K562 (cell line): ENCODE measurements around the gene ZNF544. TPM values are rescaled to one million over a fixed set of nuclear protein-coding genes. Genes with fewer than 3 reads are reported as not detected.
A peak's percentile ranks its signal among the peaks of the same experiment; 100 is the strongest.

Experiments
- ATAC-seq: fragments of 200-7000 bp; cut with Tn5 transposase; 3 replicates; pipeline ENCODE4 v1.9.1; 2020; ENCODE audit warnings: moderate library complexity
- BruUV-seq: library from RNA; stranded (reverse); fragments of 400-500 nt; replicated peaks from 2 replicates; lab custom pipeline; 2021; lab: Mats Ljungman, UMichigan
- CTCF ChIA-PET: fragments of 300-600 bp; formaldehyde crosslinking; extraction: SDS; loops from one replicate; lab custom pipeline; 2021; ENCODE audit warnings: low intra/inter-chr PET ratio; lab: Yijun Ruan, JAX
- POLR2A ChIA-PET: fragments of 300-600, 350-650 bp; sonication (Branson Sonifier 250); formaldehyde crosslinking; extraction: SDS; loops from one replicate; lab custom pipeline; 2021; ENCODE audit warnings: antibody characterized with exemption, inconsistent platforms; lab: Yijun Ruan, JAX
- DNase-seq, 4 experiments: peaks; one replicate each; pipeline versions ENCODE4 v3.0.0 to v3.0.0-alpha.2; 2011 to 2018; ENCODE audit warnings: low spot score in 3 of 4, mixed read lengths in 3 of 4; ENCODE audit errors: extremely low read depth in 1 of 4
- FAIRE-seq: peaks from 2 replicates; lab custom pipeline; 2011; peaks lifted over from hg19 to GRCh38; lab: Jason Lieb, UNC
- H2AFZ ChIP-seq: 2 replicates; pipeline ENCODE4 v1.6.0; 2011; ENCODE audit warnings: low read depth, low read length, control low read depth, inconsistent platforms
- H3K27ac ChIP-seq: fragments of 200-600 bp; 3 replicates; pipeline ENCODE4 v1.8.0; 2011; ENCODE audit warnings: low read depth, mild to moderate bottlenecking, control low read depth, inconsistent platforms, low read length, moderate library complexity, mixed read lengths; ENCODE audit errors: extremely low read depth
- H3K27me3 ChIP-seq, 2 experiments: fragments of 300-600 bp in 1 of 2; 2 replicates in 1 of 2; 3 replicates in 1 of 2; pipeline versions ENCODE4 v1.6.0 to v1.8.0; 2011; ENCODE audit warnings: inconsistent platforms in 2 of 2, low read length in 2 of 2, mild to moderate bottlenecking in 1 of 2, mixed read lengths in 1 of 2, moderate library complexity in 1 of 2; ENCODE audit not compliant: control insufficient read depth in 2 of 2, insufficient read depth in 2 of 2
- H3K36me3 ChIP-seq: fragments of 300-600 bp; 3 replicates; pipeline ENCODE4 v1.8.0; 2011; ENCODE audit warnings: mild to moderate bottlenecking, low read length, inconsistent platforms; ENCODE audit not compliant: control insufficient read depth, insufficient read depth
- H3K4me1 ChIP-seq, 2 experiments: fragments of 200-600 bp in 1 of 2; replicated peaks in 1 of 2; 2 replicates in 1 of 2; 3 replicates in 1 of 2; pipeline versions ENCODE4 v1.5.1 to v1.8.0; 2011; ENCODE audit warnings: inconsistent platforms in 2 of 2, low read length in 2 of 2, mild to moderate bottlenecking in 1 of 2, mixed read lengths in 1 of 2, moderate library complexity in 1 of 2; ENCODE audit not compliant: control insufficient read depth in 2 of 2, insufficient read depth in 2 of 2
- H3K4me2 ChIP-seq: 2 replicates; pipeline ENCODE4 v1.6.1; 2011; ENCODE audit warnings: low read length, control low read depth, inconsistent platforms, mixed read lengths; ENCODE audit not compliant: insufficient read depth
- H3K4me3 ChIP-seq: fragments of 200-600 bp; sonication (generic), shearing (Covaris generic); 2 replicates; pipeline ENCODE4 v1.5.1; 2016; ENCODE audit warnings: control low read depth, inconsistent platforms
- H3K79me2 ChIP-seq: fragments of 200-600 bp; 3 replicates; pipeline ENCODE4 v1.8.0; 2011; ENCODE audit warnings: low read length, inconsistent platforms; ENCODE audit not compliant: control insufficient read depth, insufficient read depth
- H3K9ac ChIP-seq, 2 experiments: 2 replicates each; pipeline versions ENCODE4 v1.6.0 to v1.6.1; 2011; ENCODE audit warnings: low read depth in 2 of 2, low read length in 2 of 2, control low read depth in 1 of 2, inconsistent platforms in 1 of 2, mild to moderate bottlenecking in 1 of 2, mixed read lengths in 1 of 2; ENCODE audit not compliant: insufficient read depth in 1 of 2
- H3K9me1 ChIP-seq: one replicate; pipeline ENCODE4 v1.6.0; 2011; ENCODE audit warnings: inconsistent platforms, mild to moderate bottlenecking, low read length, moderate library complexity; ENCODE audit not compliant: control insufficient read depth, insufficient read depth
- H3K9me3 ChIP-seq: replicated peaks from 2 replicates; pipeline ENCODE4 v1.5.1; 2011; ENCODE audit warnings: low read depth, low read length, inconsistent platforms; ENCODE audit not compliant: control insufficient read depth, insufficient read depth
- H4K20me1 ChIP-seq: replicated peaks from 2 replicates; pipeline ENCODE4 v1.6.1; 2011; ENCODE audit warnings: low read length, inconsistent platforms, mixed read lengths; ENCODE audit not compliant: control insufficient read depth, insufficient read depth
- C11orf30 ChIP-seq: fragments of 450-650 bp; IDR thresholded peaks from 2 replicates; pipeline ENCODE4 v1.6.1; 2016; ENCODE audit warnings: low read depth, mild to moderate bottlenecking
- CSDE1 ChIP-seq, 2 experiments: fragments of 450-650 bp; IDR thresholded peaks; 2 replicates each; pipeline ENCODE4 v1.6.1; 2016; ENCODE audit warnings: mild to moderate bottlenecking in 1 of 2
- MAFF ChIP-seq: IDR thresholded peaks from 2 replicates; pipeline ENCODE4 v1.6.1; 2012; ENCODE audit warnings: low read length, improper control_type of control experiment
- MAFK ChIP-seq: IDR thresholded peaks from 2 replicates; pipeline ENCODE4 v1.6.1; 2011; ENCODE audit warnings: low read length, improper control_type of control experiment
- OTX1 ChIP-seq: fragments of 450-650 bp; formaldehyde crosslinking; IDR thresholded peaks from 2 replicates; pipeline ENCODE4 v1.4.0; 2022; ENCODE audit warnings: mild to moderate bottlenecking
- RBBP5 ChIP-seq: fragments of 200-600 bp; sonication (generic); IDR thresholded peaks from 2 replicates; pipeline ENCODE4 v1.6.1; 2012; ENCODE audit warnings: borderline replicate concordance, mild to moderate bottlenecking, low read length, control low read depth, inconsistent platforms; ENCODE audit not compliant: insufficient read depth, poor library complexity, severe bottlenecking
- STAT5B ChIP-seq: fragments of 250-450 bp; sonication (Bioruptor Pico); IDR thresholded peaks from 2 replicates; pipeline ENCODE4 v1.8.0; 2021; ENCODE audit warnings: mild to moderate bottlenecking, inconsistent platforms
- U2AF2 ChIP-seq: fragments of 200-400 bp; formaldehyde crosslinking; optimal IDR thresholded peaks from 2 replicates; pipeline ENCODE3; 2017; ENCODE audit warnings: low read depth, mild to moderate bottlenecking, low read length
- YY1 ChIP-seq, 3 experiments: IDR thresholded peaks; 2 replicates each; pipeline ENCODE4 v1.6.1; 2011; ENCODE audit warnings: low read length in 2 of 3, mild to moderate bottlenecking in 2 of 3, moderate library complexity in 2 of 3, borderline replicate concordance in 1 of 3, control low read depth in 1 of 3, low read depth in 1 of 3; ENCODE audit not compliant: insufficient read depth in 3 of 3, insufficient replicate concordance in 2 of 3, control insufficient read depth in 1 of 3, insufficient read length in 1 of 3; ENCODE audit errors: extremely low read depth in 1 of 3
- WGBS: fragments of 100-300 bp; shearing (Covaris generic); methylation state at CpG from one replicate; pipeline ENCODE4 v1.1.6; 2016; ENCODE audit warnings: low coverage, mixed read lengths; ENCODE audit not compliant: insufficient coverage; ENCODE audit errors: missing lambda C conversion rate; 5-methylcytosine and 5-hydroxymethylcytosine counted together
- in situ Hi-C: fragments of 300-500 bp; cut with MboI; formaldehyde crosslinking; loops from 4 replicates; pipeline ENCODE4 v1.15.0; 2018; ENCODE audit warnings: inconsistent platforms, mixed read lengths
- intact Hi-C: fragments of 100-400 bp; cut with micrococcal nuclease; formaldehyde crosslinking; loops from 2 replicates; pipeline ENCODE4 v1.14.2; 2022
- polyA plus RNA-seq, 8 experiments: library from polyadenylated mRNA; depleted of rRNA in 4 of 8; stranded (reverse) in 5 of 8; unstranded in 3 of 8; fragments of >200 nt; fragmentation: Nextera tagmentation in 2 of 8; fragmentation: Illumina TruSeq in 1 of 8; extraction: Ambion mirVana in 2 of 8; extraction: Trizol in 1 of 8; gene quantifications; 2 replicates each; pipeline versions ENCODE4 v1.2.1 to v1.2.3, GENCODE V29; 2011 to 2014; ENCODE audit warnings: inconsistent platforms in 1 of 8, missing spikeins in 1 of 8
- total RNA-seq, 7 experiments: library from RNA; depleted of rRNA in 6 of 7; stranded (reverse); fragments of >200 nt in 6 of 7; fragmentation: Illumina TruSeq in 2 of 7; extraction: Trizol in 2 of 7; gene quantifications; 2 replicates each; pipeline versions ENCODE4 v1.2.1 to v1.2.3, GENCODE V29; 2011 to 2021; ENCODE audit warnings: low replicate concordance in 1 of 7
- TF ChIP-seq, protein P1 (sequence below): fragments of 150-350 bp; conservative IDR thresholded peaks from 2 replicates; pipeline ENCODE4 v1.6.1; 2014; ENCODE audit warnings: low read length
- TF ChIP-seq, protein P2 (sequence below), 2 experiments: fragments of 450-650 bp; conservative IDR thresholded peaks; 2 replicates each; pipeline ENCODE4 v1.6.1; 2017; ENCODE audit warnings: mild to moderate bottlenecking in 2 of 2, moderate library complexity in 2 of 2

ZNF544 gene
- total and polyA plus RNA-seq, 9 of the 15 experiments (the other 6 are each of a cell fraction or from before 2014, with no cell fraction given), result 23.6 to 59.0 (median 41.4) TPM

DNA sequence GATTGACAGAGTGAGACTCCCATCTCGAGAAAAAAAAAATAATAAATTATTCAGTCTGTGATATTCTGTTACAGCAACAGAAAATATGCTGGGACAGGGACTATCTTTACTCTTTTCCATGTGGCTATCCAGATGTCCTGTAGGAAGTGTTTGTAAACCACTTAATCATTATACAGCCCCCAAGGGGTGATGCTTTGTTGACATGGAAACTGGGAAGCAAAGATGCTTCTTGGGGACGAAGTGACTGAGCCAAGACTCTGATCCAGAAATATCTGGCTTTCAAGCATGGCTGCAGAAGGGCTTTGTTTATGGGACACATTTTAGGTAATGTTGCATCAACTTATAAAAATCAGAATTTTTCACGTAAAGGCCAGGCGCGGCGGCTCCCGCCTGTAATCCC is 55.5 kb downstream of the ZNF544 start:
- POLR2A ChIA-PET, result no interaction called here
- TF ChIP-seq OTX1 (CRISPR knock-in tag), result no peak
- WGBS, result 93% methylated on average over 7 of the region's 7 CpGs

DNA sequence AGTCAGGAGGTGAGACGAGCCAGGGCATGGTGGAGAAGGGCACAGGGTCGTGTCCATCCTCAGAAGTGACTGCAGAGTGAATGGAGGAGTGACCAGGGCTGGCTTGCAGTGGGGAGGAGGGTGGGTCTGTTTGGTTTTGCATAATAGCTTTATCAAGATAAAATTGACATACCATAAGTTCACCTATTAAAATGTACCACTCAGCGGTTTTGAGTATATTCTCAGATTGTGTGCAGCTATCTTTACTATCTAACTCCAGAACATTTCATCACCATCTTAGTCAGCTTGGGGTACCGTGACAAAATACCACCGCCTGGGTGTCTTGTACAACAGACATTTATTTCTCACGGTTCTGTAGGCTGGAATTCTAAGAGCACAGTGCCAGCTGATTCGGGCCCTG is 63.2 kb downstream of the ZNF544 start:
- no peak overlapping the region for H3K9ac ChIP-seq
- H3K36me3 ChIP-seq, result peaks cover 87% of the 10 kb centered on the region
- H3K4me2 ChIP-seq, result no peak overlapping the region
- FAIRE-seq, result no peak
- H2AFZ ChIP-seq, result no peak overlapping the region
- H3K79me2 ChIP-seq, result no peaks in the 10 kb centered on the region; the same call in 2 of the 3 replicates
- BruUV-seq, result no TSS peak
- WGBS, result 77% methylated on average over 5 of the region's 7 CpGs
- H3K9me3 ChIP-seq, result peaks cover 11% of the 10 kb centered on the region
- no peak overlapping the region for H3K4me3 ChIP-seq
- H4K20me1 ChIP-seq, result no peaks in the 10 kb centered on the region
- DNase-seq, result no peak
- H3K27me3 ChIP-seq, result no peaks in the 10 kb centered on the region
- CTCF ChIA-PET, result no interaction called here
- POLR2A ChIA-PET, result interaction anchor here (2.1 kb wide), 1 partner anchor 13 kb away, joined by 7 read pairs; the partner anchor contains the start of gene ERVK3-1
- in situ Hi-C loops (no loop called here), intact Hi-C loops (no loop called here)
- no peaks in the 10 kb centered on the region for H3K4me1 ChIP-seq
- no peaks in the 10 kb centered on the region for H3K9me1 ChIP-seq
- H3K27ac ChIP-seq, result no peak overlapping the region
- no peak for ATAC-seq
- TF ChIP-seq, protein P1, sequence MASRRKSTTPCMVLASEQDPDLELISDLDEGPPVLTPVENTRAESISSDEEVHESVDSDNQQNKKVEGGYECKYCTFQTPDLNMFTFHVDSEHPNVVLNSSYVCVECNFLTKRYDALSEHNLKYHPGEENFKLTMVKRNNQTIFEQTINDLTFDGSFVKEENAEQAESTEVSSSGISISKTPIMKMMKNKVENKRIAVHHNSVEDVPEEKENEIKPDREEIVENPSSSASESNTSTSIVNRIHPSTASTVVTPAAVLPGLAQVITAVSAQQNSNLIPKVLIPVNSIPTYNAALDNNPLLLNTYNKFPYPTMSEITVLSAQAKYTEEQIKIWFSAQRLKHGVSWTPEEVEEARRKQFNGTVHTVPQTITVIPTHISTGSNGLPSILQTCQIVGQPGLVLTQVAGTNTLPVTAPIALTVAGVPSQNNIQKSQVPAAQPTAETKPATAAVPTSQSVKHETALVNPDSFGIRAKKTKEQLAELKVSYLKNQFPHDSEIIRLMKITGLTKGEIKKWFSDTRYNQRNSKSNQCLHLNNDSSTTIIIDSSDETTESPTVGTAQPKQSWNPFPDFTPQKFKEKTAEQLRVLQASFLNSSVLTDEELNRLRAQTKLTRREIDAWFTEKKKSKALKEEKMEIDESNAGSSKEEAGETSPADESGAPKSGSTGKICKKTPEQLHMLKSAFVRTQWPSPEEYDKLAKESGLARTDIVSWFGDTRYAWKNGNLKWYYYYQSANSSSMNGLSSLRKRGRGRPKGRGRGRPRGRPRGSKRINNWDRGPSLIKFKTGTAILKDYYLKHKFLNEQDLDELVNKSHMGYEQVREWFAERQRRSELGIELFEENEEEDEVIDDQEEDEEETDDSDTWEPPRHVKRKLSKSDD, result no peak
- no peak for TF ChIP-seq RBBP5
- TF ChIP-seq MAFF, result peak; percentile 17; the same call in 1 of the 2 replicates
- TF ChIP-seq, protein P2, sequence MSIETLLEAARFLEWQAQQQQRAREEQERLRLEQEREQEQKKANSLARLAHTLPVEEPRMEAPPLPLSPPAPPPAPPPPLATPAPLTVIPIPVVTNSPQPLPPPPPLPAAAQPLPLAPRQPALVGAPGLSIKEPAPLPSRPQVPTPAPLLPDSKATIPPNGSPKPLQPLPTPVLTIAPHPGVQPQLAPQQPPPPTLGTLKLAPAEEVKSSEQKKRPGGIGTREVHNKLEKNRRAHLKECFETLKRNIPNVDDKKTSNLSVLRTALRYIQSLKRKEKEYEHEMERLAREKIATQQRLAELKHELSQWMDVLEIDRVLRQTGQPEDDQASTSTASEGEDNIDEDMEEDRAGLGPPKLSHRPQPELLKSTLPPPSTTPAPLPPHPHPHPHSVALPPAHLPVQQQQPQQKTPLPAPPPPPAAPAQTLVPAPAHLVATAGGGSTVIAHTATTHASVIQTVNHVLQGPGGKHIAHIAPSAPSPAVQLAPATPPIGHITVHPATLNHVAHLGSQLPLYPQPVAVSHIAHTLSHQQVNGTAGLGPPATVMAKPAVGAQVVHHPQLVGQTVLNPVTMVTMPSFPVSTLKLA (conservative IDR thresholded peaks at IDR 0.05), result no peak
- TF ChIP-seq STAT5B (CRISPR knock-in tag), result no peak
- no peak for TF ChIP-seq U2AF2
- no peak for TF ChIP-seq YY1 (IDR thresholded peaks at IDR 0.05; ENCODE audit: borderline replicate concordance in 1 of 3, control insufficient read depth in 1 of 3, extremely low read depth in 1 of 3, insufficient read depth in 3 of 3, insufficient read length in 1 of 3, insufficient replicate concordance in 2 of 3, low read depth in 1 of 3, low read length in 2 of 3)
- TF ChIP-seq CSDE1 (IDR thresholded peaks at IDR 0.05), result no peak
- TF ChIP-seq MAFK, result peak; percentile 26; the same call in 1 of the 2 replicates
- peak; percentile 35; the same call in 1 of the 2 replicates for TF ChIP-seq C11orf30

More for the DNA sequence above, 55.5 kb downstream of the ZNF544 start:
- Histone ChIP-seq H3K9ac (no peak overlapping the region), H3K9me1 (no peaks in the 10 kb centered on the region), H3K79me2 (peaks cover 47% of the 10 kb centered on the region), H4K20me1 (no peaks in the 10 kb centered on the region), H2AFZ (no peak overlapping the region), H3K4me1 (peaks cover 10% of the 10 kb centered on the region in 2 experiments; a peak in 4 of 5 replicates), H3K36me3 (peaks cover 63% of the 10 kb centered on the region), H3K27ac (no peak overlapping the region), H3K9me3 (no peaks in the 10 kb centered on the region), H3K4me2 (no peak overlapping the region), H3K4me3 (no peak overlapping the region), H3K27me3 (no peaks in the 10 kb centered on the region)
- intact Hi-C loops (no loop called here), in situ Hi-C loops (no loop called here)
- FAIRE-seq (no peak), DNase-seq (no peak), ATAC-seq (no peak)
- CTCF ChIA-PET, result no interaction called here
- BruUV-seq, result no TSS peak
